Glutamatergic neuron (in vitro differentiated cells): ENCODE measurements around the gene CSPG4. TPM values are rescaled to one million over a fixed set of nuclear protein-coding genes. Genes with fewer than 3 reads are reported as not detected.
A peak's percentile ranks its signal among the peaks of the same experiment; 100 is the strongest.
"Not testable (repeated sequence)": the region's sequence is repeated elsewhere in the genome, so short reads cannot be mapped to it uniquely, and the experiment has no call there.

Experiments
- DNase-seq: peaks from one replicate; pipeline ENCODE4 v3.0.0; 2022
- H3K27ac Mint-ChIP-seq: one replicate; pipeline ENCODE4 v1.8.0; 2020; ENCODE audit warnings: mild to moderate bottlenecking, mixed read lengths, inconsistent platforms; ENCODE audit not compliant: unreplicated experiment
- H3K27me3 Mint-ChIP-seq: one replicate; pipeline ENCODE4 v1.8.0; 2020; ENCODE audit warnings: mild to moderate bottlenecking, moderate library complexity, mixed read lengths, inconsistent platforms; ENCODE audit not compliant: unreplicated experiment
- H3K36me3 Mint-ChIP-seq: one replicate; pipeline ENCODE4 v1.8.0; 2020; ENCODE audit warnings: mild to moderate bottlenecking, mixed read lengths, inconsistent platforms; ENCODE audit not compliant: unreplicated experiment
- H3K4me1 Mint-ChIP-seq: one replicate; pipeline ENCODE4 v1.8.0; 2020; ENCODE audit warnings: mild to moderate bottlenecking, low read depth, mixed read lengths, inconsistent platforms; ENCODE audit not compliant: unreplicated experiment
- H3K4me3 Mint-ChIP-seq: one replicate; pipeline ENCODE4 v1.8.0; 2020; ENCODE audit warnings: mild to moderate bottlenecking, mixed read lengths, inconsistent platforms; ENCODE audit not compliant: unreplicated experiment
- H3K9me3 Mint-ChIP-seq: one replicate; pipeline ENCODE4 v1.8.0; 2020; ENCODE audit warnings: mild to moderate bottlenecking, moderate library complexity, mixed read lengths, inconsistent platforms; ENCODE audit not compliant: unreplicated experiment
- total RNA-seq: library from RNA; stranded (reverse); fragmentation: NEBNext Ultra II Directional; extraction: Animal tissue kit (Norgen Biotek cat#: 25700); gene quantifications from one replicate; pipeline ENCODE4 v1.2.1, GENCODE V29; 2021; ENCODE audit not compliant: unreplicated experiment
- TF ChIP-seq, protein P1 (sequence below): fragments of 200-600 bp; sonication (generic); IDR thresholded peaks from one replicate; pipeline ENCODE4 v1.5.0; 2021; ENCODE audit not compliant: partially characterized antibody, unreplicated experiment

The CSPG4 gene
- total RNA-seq, 1 donor from 2014 or later, result 1.1 TPM

DNA sequence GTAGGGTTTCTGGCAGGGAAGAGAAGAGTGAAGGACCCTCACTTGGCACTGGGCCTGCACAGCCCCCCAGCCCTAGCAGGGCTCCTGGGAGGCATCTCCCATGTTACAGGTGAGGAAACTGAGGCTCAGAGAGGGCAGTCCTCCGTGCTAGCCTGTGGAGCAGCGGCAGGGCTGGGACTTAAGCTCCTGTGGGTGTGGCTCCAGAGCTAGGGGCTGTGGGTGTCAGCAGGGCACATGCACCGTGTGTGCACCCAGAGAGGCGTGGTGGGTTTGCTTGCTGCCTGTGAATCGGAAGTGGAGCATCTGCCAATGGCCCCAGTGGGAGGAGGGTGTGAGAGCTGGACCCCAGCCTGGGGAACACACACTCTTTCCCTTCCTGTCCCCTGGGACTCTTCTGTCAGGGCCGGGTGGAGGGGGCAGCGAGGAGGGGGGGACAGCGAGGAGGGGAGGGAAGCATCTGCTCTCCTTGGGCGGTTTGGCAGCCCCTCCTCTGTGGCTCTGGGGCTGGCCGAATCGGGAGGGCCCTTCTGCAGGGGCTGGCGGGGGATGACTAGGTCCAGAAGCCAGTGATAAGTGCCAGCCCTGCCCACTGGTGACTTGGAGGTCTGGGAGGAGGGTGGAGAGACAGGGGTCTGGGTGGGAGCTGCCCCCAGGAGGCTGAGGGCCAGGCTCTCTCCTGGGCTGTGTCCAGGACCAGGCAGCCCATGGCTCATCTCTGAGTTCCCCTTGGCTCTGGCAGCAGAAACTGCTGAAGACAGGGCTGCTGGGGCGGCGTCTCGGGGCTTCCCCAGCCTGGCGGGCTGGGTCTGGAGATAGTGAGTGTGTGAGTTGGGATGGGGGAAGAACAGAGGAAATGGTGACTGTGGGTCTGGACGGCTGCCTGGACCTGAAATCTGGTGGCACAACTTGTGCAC, 12.4 kb downstream of the CSPG4 start:
- H3K27ac Mint-ChIP-seq, H3K27me3 Mint-ChIP-seq, H3K4me3 Mint-ChIP-seq, DNase-seq, H3K36me3 Mint-ChIP-seq, H3K9me3 Mint-ChIP-seq: not testable (repeated sequence)
- peaks cover 12% of the 10 kb centered on the region for H3K4me1 Mint-ChIP-seq

DNA sequence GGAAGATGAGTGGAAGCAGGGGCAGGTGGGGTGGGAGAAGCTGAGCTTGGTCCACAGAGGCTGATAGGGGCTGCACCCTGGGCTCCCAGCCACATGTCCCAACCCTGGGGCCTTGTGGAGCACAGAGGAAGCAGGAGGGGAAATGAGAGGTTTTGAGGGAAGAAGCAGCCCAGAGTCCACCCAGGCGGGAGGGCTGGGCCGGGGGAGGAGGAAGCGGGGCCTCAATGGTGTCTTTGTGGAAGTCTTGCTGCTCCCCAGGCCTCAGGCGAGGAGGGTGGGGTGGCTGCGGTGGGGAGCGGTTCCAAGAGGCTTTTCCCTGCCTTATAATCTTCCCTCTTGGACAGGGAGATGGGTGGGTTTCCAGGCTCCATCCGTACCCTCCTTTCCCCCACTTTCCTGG, 13.1 kb downstream of the CSPG4 start:
- H3K27me3 Mint-ChIP-seq, H3K4me3 Mint-ChIP-seq, DNase-seq, H3K9me3 Mint-ChIP-seq, H3K36me3 Mint-ChIP-seq, H3K27ac Mint-ChIP-seq: not testable (repeated sequence)
- peaks cover 16% of the 10 kb centered on the region for H3K4me1 Mint-ChIP-seq

DNA sequence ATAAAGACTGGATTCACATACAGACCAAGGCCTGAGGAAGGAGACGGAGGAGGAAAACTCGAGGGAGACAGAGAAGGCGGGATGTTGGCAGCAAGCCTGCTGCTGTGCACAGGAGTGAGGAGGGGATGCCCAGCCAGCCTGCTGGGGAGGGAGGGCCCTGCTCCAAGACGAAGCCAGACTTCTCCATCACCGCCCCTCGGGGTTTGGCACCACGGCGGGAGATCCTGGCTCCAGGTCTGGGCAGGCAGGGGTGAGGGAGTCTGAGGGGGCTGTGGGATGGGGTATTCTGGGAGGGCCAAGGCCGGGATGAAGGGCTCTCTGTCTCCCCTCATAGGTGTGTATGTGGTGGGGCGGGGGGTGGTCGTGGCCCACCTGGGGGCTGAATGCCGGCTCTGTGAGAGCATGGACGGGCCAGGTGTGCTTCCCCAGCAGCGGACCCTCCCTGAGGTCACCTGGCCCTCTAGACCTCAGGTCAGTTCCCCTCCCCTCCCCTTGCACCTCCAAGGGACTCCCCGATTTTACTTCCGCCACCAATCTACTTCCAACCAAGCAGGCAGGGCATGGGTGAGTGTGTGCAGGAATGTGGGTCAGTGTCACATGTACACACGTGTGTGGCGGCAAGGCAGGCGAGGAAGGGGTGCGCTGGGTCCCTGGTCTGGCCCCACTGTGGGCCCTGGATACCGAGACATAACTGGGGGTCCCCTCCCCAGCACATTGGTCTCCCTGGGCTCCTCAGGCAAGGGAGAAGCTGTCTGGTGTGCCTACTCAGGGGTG, 14.5 kb downstream of the CSPG4 start:
- peaks cover 29% of the 10 kb centered on the region for H3K4me1 Mint-ChIP-seq
- not testable (repeated sequence) for DNase-seq, H3K9me3 Mint-ChIP-seq, H3K4me3 Mint-ChIP-seq, H3K27ac Mint-ChIP-seq, H3K36me3 Mint-ChIP-seq
- H3K27me3 Mint-ChIP-seq, result peaks cover 16% of the 10 kb centered on the region

DNA sequence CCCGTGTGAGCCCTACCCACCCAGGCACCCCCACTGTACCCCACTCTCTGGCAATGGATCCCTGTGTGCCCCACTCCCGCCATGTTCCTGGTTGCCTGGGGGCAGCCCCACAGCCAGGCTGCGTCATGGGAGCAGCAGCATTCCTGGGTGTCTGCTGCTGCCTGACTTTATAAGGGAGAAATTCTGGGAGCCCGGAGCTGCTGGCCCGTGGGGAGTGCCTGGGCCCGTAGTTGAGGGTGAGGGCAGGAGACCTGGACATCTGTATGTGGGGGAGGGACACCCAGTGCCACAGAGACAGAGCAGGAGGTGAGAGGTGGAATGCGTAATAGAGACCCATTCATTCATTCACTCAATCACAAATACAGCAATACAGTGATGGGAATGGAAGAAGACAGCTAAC, 15.1 kb downstream of the CSPG4 start:
- Mint-ChIP-seq H3K27me3 (peaks cover 16% of the 10 kb centered on the region), H3K4me1 (peaks cover 32% of the 10 kb centered on the region), H3K9me3 (peaks cover 11% of the 10 kb centered on the region), H3K4me3 (no peak overlapping the region), H3K36me3 (no peaks in the 10 kb centered on the region), H3K27ac (no peak overlapping the region)
- TF ChIP-seq, protein P1, sequence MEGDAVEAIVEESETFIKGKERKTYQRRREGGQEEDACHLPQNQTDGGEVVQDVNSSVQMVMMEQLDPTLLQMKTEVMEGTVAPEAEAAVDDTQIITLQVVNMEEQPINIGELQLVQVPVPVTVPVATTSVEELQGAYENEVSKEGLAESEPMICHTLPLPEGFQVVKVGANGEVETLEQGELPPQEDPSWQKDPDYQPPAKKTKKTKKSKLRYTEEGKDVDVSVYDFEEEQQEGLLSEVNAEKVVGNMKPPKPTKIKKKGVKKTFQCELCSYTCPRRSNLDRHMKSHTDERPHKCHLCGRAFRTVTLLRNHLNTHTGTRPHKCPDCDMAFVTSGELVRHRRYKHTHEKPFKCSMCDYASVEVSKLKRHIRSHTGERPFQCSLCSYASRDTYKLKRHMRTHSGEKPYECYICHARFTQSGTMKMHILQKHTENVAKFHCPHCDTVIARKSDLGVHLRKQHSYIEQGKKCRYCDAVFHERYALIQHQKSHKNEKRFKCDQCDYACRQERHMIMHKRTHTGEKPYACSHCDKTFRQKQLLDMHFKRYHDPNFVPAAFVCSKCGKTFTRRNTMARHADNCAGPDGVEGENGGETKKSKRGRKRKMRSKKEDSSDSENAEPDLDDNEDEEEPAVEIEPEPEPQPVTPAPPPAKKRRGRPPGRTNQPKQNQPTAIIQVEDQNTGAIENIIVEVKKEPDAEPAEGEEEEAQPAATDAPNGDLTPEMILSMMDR, result no peak
- no peak for DNase-seq

DNA sequence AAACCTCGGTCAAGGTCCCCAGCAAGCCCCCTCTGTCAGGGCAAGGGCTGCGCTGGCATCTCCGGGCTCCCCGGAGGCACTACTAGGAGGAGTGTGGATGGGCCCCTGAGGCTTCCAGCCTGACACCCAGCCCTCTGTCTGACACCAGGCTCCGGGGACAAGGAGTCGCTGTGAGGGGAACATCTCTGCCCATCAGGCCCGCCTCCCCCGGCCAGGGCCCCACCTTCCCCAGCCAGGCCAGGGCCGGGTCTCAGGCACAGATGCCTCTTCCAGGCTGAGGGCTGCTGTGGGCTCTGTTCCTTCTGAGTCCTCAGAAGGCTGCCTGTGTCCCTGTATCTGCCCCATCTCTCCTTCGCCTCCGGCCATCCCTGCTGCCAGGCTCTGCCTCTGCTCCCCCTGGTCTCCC, 15.8 kb downstream of the CSPG4 start:
- H3K36me3 Mint-ChIP-seq, result no peaks in the 10 kb centered on the region
- peaks cover 13% of the 10 kb centered on the region for H3K9me3 Mint-ChIP-seq
- TF ChIP-seq, protein P1, result no peak
- H3K27me3 Mint-ChIP-seq, result peaks cover 16% of the 10 kb centered on the region
- no peak overlapping the region for H3K4me3 Mint-ChIP-seq
- H3K4me1 Mint-ChIP-seq, result peaks cover 32% of the 10 kb centered on the region
- no peak overlapping the region for H3K27ac Mint-ChIP-seq
- peak; percentile 43 for DNase-seq

DNA sequence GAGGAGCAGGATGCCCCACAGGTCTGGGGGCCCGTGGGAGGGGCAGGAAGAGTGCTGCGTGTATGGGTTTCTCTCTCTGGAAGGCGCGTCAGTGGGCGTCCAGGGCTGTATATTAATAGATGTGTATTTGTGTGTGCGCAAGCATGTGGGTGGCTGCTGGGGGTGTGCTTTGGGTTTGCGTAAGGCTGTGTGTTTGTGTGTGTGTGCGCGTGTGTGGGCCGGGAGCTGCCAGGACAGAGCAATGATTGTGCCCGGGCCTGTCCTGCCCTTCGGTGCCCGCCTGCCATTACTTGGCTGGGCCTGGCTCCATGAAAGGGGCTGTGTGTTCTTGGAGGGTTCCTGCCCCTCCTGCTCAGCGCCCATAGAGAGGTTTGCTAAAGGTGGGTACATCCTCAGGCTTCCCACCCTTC, 16.3 kb downstream of the CSPG4 start:
- no peak overlapping the region for H3K27ac Mint-ChIP-seq
- peaks cover 12% of the 10 kb centered on the region for H3K9me3 Mint-ChIP-seq
- H3K4me1 Mint-ChIP-seq, result peaks cover 31% of the 10 kb centered on the region
- TF ChIP-seq, protein P1, result no peak
- no peak for DNase-seq
- H3K27me3 Mint-ChIP-seq, result peaks cover 16% of the 10 kb centered on the region
- H3K36me3 Mint-ChIP-seq, result no peaks in the 10 kb centered on the region
- no peak overlapping the region for H3K4me3 Mint-ChIP-seq
